ENCODE measurements around the gene OSBPL3. TPM values are rescaled to one million over a fixed set of nuclear protein-coding genes. Genes with fewer than 3 reads are reported as not detected.

OSBPL3 gene
- total RNA-seq, 1 experiment from 2014 or later, result 9.2 TPM

- H3K27ac ChIP-seq (ENCODE audit: low read length), result no peak overlapping the region
These were observed 148.7 kb downstream of the OSBPL3 start for GRCh38 chr7:24831240-24831639.

GRCh38 chr7:24830440-24831050 lies 149.4 kb downstream of the OSBPL3 start:
- POLR2A ChIA-PET, result no interaction called here
- Histone ChIP-seq H3K9me3 (ENCODE audit: control insufficient read depth, insufficient read depth, low read depth, low read length) (no peaks in the 10 kb centered on the region), H3K27me3 (ENCODE audit: control insufficient read depth, insufficient read depth, low read length) (no peaks in the 10 kb centered on the region), H3K36me3 (ENCODE audit: control insufficient read depth, insufficient read depth, low read length) (no peaks in the 10 kb centered on the region), H3K4me3 (ENCODE audit: low read depth in 2 of 2, low read length in 2 of 2) (no peak overlapping the region), H3K4me1 (ENCODE audit: control insufficient read depth, insufficient read depth, low read length) (no peaks in the 10 kb centered on the region), H3K27ac (ENCODE audit: low read length) (no peak overlapping the region)
- ATAC-seq (no peak), DNase-seq (ENCODE audit: low read depth, low spot score) (no peak)
- no TSS peak for BruUV-seq (replicated peaks)
- intact Hi-C loops (cut with micrococcal nuclease; ENCODE audit: unreplicated experiment), result no loop called here
- in situ Hi-C loops (cut with HindIII; ENCODE audit: low pct_unique_long_range_greater_than_20kb, low sequenced_read_pairs), result no loop called here
- no peak for TF ChIP-seq POLR2AphosphoS5 (IDR thresholded peaks at IDR 0.05; ENCODE audit: low read depth, low read length)
- no peak for TF ChIP-seq TCF7L2 (IDR thresholded peaks at IDR 0.05; ENCODE audit: low read depth, low read length)
- TF ChIP-seq CTCF (IDR thresholded peaks at IDR 0.05), result no peak
- TF ChIP-seq REST (IDR thresholded peaks at IDR 0.05; ENCODE audit: insufficient read depth in 1 of 2, low read depth in 2 of 2, low read length in 1 of 2), result no peak
- no peak for TF ChIP-seq SIN3A (IDR thresholded peaks at IDR 0.05; ENCODE audit: borderline replicate concordance, insufficient read depth, low read depth, low read length)
- CTCF ChIA-PET, result no interaction called here

More at GRCh38 chr7:24831240-24831639, 148.7 kb downstream of the OSBPL3 start:
- intact Hi-C loops (cut with micrococcal nuclease; ENCODE audit: unreplicated experiment), result no loop called here
- no peak overlapping the region for H3K4me3 ChIP-seq (ENCODE audit: low read depth in 2 of 2, low read length in 2 of 2)
- DNase-seq (ENCODE audit: low read depth, low spot score), result no peak
- ChIA-PET CTCF (no interaction called here), POLR2A (no interaction called here)
- no peak for ATAC-seq
- TF ChIP-seq CTCF (IDR thresholded peaks at IDR 0.05) (no peak), SIN3A (IDR thresholded peaks at IDR 0.05; ENCODE audit: borderline replicate concordance, insufficient read depth, low read depth, low read length) (no peak), POLR2AphosphoS5 (IDR thresholded peaks at IDR 0.05; ENCODE audit: low read depth, low read length) (no peak), TCF7L2 (IDR thresholded peaks at IDR 0.05; ENCODE audit: low read depth, low read length) (no peak), REST (IDR thresholded peaks at IDR 0.05; ENCODE audit: insufficient read depth in 1 of 2, low read depth in 2 of 2, low read length in 1 of 2) (no peak)
- in situ Hi-C loops (cut with HindIII; ENCODE audit: low pct_unique_long_range_greater_than_20kb, low sequenced_read_pairs), result no loop called here
- no TSS peak for BruUV-seq (replicated peaks)
- no peaks in the 10 kb centered on the region for H3K27me3 ChIP-seq (ENCODE audit: control insufficient read depth, insufficient read depth, low read length)
- H3K36me3 ChIP-seq (ENCODE audit: control insufficient read depth, insufficient read depth, low read length), result no peaks in the 10 kb centered on the region
- no peaks in the 10 kb centered on the region for H3K9me3 ChIP-seq (ENCODE audit: control insufficient read depth, insufficient read depth, low read depth, low read length)
- no peaks in the 10 kb centered on the region for H3K4me1 ChIP-seq (ENCODE audit: control insufficient read depth, insufficient read depth, low read length)

Measured in Panc1 (cell line).